Uterus (tissue), 2 donors: Measurements from ENCODE around the gene MINDY4B.

Source experiments
- POLR2A ChIP-seq, 2 donors: fragments of 450-650 bp; IDR thresholded peaks; one replicate each; pipeline ENCODE4 v1.6.1; 2016; ENCODE audit warnings: antibody characterized with exemption in 2 of 2, mild to moderate bottlenecking in 1 of 2, moderate library complexity in 1 of 2
- TF ChIP-seq, protein P1 (sequence below), 4 experiments: fragments of 200-600 bp in 2 of 4; fragments of 450-650 bp in 2 of 4; sonication (generic) in 2 of 4; IDR thresholded peaks; one replicate each; pipeline ENCODE4 v1.5.1; 2016 to 2019; ENCODE audit warnings: antibody characterized with exemption in 4 of 4, mild to moderate bottlenecking in 2 of 4, moderate library complexity in 1 of 4

DNA sequence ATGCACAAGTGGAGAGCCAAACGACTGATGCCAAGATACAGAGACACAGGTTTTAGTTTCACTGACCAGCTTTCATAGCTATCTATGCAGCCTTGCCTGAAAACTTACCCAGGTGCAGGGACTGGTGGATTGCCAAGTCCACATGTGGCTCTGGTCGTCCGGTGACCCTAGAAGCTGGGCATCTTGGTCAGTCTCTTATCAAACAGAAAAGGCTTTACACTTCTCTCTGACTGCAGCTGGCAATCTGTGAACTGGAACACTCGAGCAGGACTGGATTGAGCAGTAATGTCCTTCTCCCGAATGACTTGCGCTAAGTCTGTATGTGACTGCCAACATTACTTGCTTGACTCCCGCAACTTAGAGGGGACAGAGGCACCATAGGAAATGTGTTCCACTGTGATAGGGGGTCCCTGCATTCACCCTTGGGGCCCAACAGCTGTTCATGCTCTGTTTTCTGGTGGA, 79.3 kb downstream of the MINDY4B start:
- TF ChIP-seq POLR2A (IDR thresholded peaks at IDR 0.05) = no peak
- TF ChIP-seq, protein P1, sequence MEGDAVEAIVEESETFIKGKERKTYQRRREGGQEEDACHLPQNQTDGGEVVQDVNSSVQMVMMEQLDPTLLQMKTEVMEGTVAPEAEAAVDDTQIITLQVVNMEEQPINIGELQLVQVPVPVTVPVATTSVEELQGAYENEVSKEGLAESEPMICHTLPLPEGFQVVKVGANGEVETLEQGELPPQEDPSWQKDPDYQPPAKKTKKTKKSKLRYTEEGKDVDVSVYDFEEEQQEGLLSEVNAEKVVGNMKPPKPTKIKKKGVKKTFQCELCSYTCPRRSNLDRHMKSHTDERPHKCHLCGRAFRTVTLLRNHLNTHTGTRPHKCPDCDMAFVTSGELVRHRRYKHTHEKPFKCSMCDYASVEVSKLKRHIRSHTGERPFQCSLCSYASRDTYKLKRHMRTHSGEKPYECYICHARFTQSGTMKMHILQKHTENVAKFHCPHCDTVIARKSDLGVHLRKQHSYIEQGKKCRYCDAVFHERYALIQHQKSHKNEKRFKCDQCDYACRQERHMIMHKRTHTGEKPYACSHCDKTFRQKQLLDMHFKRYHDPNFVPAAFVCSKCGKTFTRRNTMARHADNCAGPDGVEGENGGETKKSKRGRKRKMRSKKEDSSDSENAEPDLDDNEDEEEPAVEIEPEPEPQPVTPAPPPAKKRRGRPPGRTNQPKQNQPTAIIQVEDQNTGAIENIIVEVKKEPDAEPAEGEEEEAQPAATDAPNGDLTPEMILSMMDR (IDR thresholded peaks at IDR 0.05) = no peak
